ENCODE measurements around the gene UBE2S.

The UBE2S gene

GRCh38 chr19:55358943-55359908 lies 48.4 kb downstream of the UBE2S start:
- no peak for DNase-seq

- DNase-seq = no peak
Observed at GRCh38 chr19:55358493-55358892, 49.1 kb downstream of the UBE2S start.

GRCh38 chr19:55355213-55355821 lies 52.3 kb downstream of the UBE2S start:
- no peak for DNase-seq

- no peak for DNase-seq
Observed at GRCh38 chr19:55354698-55355212, 52.8 kb downstream of the UBE2S start, which contains the start of gene COX6B2. Gene COX6B2, minus strand, starts transcription at chr19:55354719. Its CDS starts 198 bp downstream, at chr19:55354521.

- no peak for DNase-seq
Observed at GRCh38 chr19:55353803-55354697, 53.5 kb downstream of the UBE2S start.

- no peak for DNase-seq
Observed at GRCh38 chr19:55353356-55353802, 54.2 kb downstream of the UBE2S start.

GRCh38 chr19:55352549-55353145 lies 54.9 kb downstream of the UBE2S start:
- no peak for DNase-seq

- DNase-seq = no peak
Observed at GRCh38 chr19:55352040-55352439, 55.5 kb downstream of the UBE2S start.

DNA sequence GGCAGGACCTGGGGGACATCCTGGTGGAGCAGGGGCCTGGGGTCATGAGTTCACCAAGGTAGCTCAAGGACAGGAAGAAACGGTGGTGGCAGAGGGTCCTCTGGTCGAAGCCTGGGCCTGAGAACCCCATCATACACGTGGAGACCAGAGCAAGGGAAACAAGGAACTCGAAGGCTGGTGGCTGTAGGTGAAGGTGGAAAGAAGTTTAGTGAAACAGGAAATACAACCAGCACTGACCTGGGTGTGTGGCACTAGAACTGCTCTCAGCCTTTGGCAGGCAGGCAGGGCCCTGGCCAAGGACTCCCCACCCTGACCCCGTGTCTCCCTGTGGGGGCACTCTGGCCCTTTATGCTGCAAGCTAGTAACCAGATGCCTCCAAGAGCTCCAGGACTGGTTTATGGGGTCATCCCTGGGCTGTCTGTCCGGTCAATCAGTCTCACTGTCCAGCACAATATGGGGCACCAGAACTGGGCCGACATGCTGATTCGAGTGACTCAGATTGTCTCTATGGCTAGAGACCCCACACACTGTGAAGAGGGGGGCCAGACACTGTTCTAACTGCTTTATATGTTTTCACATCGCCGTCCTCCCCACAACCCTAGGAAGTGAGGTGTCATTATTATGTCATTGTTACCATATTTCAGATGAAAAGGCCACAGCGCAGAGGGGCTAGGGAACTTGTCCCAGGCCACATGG lies 56.8 kb downstream of the UBE2S start:
- DNase-seq = no peak

Data from left hindlimb (tissue), 1 donor.